Measurements from ENCODE around the gene MOSMO. TPM values are rescaled to one million over a fixed set of nuclear protein-coding genes. Genes with fewer than 3 reads are reported as not detected.
"Not testable (repeated sequence)": the region's sequence is repeated elsewhere in the genome, so short reads cannot be mapped to it uniquely, and the experiment has no call there.

Gene MOSMO
- total RNA-seq, 1 donor from 2014 or later = 14.8 TPM

- TF ChIP-seq, protein P1, sequence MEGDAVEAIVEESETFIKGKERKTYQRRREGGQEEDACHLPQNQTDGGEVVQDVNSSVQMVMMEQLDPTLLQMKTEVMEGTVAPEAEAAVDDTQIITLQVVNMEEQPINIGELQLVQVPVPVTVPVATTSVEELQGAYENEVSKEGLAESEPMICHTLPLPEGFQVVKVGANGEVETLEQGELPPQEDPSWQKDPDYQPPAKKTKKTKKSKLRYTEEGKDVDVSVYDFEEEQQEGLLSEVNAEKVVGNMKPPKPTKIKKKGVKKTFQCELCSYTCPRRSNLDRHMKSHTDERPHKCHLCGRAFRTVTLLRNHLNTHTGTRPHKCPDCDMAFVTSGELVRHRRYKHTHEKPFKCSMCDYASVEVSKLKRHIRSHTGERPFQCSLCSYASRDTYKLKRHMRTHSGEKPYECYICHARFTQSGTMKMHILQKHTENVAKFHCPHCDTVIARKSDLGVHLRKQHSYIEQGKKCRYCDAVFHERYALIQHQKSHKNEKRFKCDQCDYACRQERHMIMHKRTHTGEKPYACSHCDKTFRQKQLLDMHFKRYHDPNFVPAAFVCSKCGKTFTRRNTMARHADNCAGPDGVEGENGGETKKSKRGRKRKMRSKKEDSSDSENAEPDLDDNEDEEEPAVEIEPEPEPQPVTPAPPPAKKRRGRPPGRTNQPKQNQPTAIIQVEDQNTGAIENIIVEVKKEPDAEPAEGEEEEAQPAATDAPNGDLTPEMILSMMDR (conservative IDR thresholded peaks at IDR 0.05) = no peak
- no peak overlapping the region for H3K4me3 Mint-ChIP-seq
- H3K4me1 Mint-ChIP-seq = no peaks in the 10 kb centered on the region
- no peak for DNase-seq (ENCODE audit: low read depth, low spot score)
- no peak overlapping the region for H3K27ac Mint-ChIP-seq (ENCODE audit: unreplicated experiment)
- H3K27me3 Mint-ChIP-seq (ENCODE audit: low read depth) = no peaks in the 10 kb centered on the region
- no peaks in the 10 kb centered on the region for H3K9me3 Mint-ChIP-seq
- no peaks in the 10 kb centered on the region for H3K36me3 Mint-ChIP-seq (ENCODE audit: low read depth)
These were observed 16.3 kb upstream of the MOSMO start for GRCh38 chr16:21991621-21992020.

DNA sequence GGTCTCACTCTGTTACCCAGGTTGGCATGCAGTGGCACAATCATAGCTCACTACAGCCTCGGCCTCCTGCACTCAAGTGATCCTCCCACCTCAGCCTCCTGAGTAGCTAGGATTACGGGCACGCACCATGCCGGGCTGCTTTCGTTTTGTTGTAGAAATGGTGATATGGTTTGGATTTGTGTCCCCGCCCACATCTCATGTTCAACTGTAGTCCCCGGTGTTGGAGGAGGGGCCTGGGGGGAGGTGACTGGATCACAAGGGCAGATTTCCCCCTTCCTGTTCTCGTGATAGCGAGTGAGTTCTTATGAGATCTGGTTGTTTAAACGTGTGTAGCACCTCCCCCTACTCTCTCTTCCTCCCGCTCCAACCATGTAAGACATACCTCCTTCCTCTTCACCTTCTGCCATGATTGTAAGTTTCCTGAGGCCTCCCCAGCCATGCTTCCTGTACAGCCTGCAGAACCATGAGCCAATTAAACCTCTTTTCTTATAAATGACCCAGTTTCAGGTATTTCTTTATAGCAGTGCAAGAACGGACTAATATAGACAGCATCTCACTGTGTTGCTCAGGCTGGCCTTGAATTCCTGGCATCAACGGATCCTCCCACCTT, 12.9 kb upstream of the MOSMO start:
- Mint-ChIP-seq H3K36me3 (ENCODE audit: low read depth) (no peaks in the 10 kb centered on the region), H3K4me3 (no peak overlapping the region), H3K9me3 (no peaks in the 10 kb centered on the region), H3K27ac (ENCODE audit: unreplicated experiment) (no peak overlapping the region), H3K27me3 (ENCODE audit: low read depth) (no peaks in the 10 kb centered on the region), H3K4me1 (no peaks in the 10 kb centered on the region)
- no peak for DNase-seq (ENCODE audit: low read depth, low spot score)
- TF ChIP-seq, protein P1 (conservative IDR thresholded peaks at IDR 0.05) = no peak

GRCh38 chr16:21996923-21997696, 10.8 kb upstream of the MOSMO start:
- Mint-ChIP-seq H3K9me3 (no peaks in the 10 kb centered on the region), H3K27ac (ENCODE audit: unreplicated experiment) (no peak overlapping the region), H3K27me3 (ENCODE audit: low read depth) (no peaks in the 10 kb centered on the region), H3K4me3 (no peak overlapping the region), H3K36me3 (ENCODE audit: low read depth) (no peaks in the 10 kb centered on the region), H3K4me1 (peaks cover 9% of the 10 kb centered on the region)
- TF ChIP-seq, protein P1 (conservative IDR thresholded peaks at IDR 0.05) = no peak
- no peak for DNase-seq (ENCODE audit: low read depth, low spot score)

DNA sequence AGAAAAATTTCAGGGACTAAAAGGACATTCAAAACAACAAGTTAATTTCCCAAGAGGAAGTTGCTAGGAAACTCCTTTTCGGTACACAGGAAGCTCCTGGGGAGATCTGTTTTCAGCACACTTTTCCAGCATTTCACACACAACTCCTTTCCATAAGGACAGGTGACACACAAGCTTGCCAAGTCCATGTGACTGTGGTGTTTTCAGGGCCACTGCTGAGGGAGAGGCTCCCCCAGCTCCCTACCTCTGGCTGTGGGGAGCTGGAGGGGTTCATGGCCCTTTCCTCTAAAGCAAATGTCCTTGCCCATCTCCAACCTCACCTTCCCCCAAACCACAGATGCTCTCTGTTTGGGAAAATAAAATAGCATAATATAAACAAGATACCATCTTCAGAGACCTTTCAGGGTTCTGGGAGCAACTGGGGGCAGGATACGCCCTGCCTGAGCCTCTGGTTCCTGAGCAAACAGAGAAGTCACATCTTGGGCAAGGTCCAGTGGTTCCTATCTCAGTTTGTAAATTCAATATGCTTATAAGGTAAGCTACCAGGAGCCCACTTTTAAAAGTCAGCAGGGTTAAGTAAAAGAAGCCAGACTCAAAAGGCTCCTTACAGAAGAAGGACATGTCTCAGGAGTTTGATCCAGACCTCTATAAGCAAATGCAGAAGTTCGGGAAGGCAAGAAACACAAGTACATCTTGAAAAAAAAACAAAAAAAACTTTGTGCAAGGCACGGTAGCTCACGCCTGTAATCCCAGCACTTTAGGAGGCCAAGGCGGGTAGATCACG, 10.0 kb upstream of the MOSMO start:
- no peak overlapping the region for H3K4me3 Mint-ChIP-seq
- no peak overlapping the region for H3K27ac Mint-ChIP-seq (ENCODE audit: unreplicated experiment)
- no peaks in the 10 kb centered on the region for H3K36me3 Mint-ChIP-seq (ENCODE audit: low read depth)
- no peaks in the 10 kb centered on the region for H3K9me3 Mint-ChIP-seq
- H3K4me1 Mint-ChIP-seq = peaks cover 9% of the 10 kb centered on the region
- TF ChIP-seq, protein P1 (conservative IDR thresholded peaks at IDR 0.05) = no peak
- DNase-seq (ENCODE audit: low read depth, low spot score) = no peak
- no peaks in the 10 kb centered on the region for H3K27me3 Mint-ChIP-seq (ENCODE audit: low read depth)

DNA sequence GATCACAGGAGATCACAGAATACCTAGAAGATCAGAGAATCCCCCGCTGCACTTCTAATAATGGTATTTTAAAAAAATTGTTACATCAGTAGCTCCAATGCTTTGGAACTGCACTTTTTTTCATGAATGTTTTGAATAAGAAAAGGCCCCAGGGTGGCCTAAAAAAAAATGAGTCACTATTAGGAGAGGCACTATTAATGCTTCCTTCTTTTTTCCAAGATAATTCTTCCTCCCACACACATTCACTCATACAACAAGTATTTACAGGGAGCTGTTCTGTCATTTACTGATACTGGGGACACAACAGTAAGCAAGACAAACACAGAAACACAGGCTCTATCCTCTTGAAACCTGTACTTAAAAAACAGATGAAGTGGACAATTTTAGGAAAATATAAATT, 6.3 kb upstream of the MOSMO start:
- Mint-ChIP-seq H3K27me3 (ENCODE audit: low read depth) (peaks cover 11% of the 10 kb centered on the region), H3K9me3 (no peaks in the 10 kb centered on the region), H3K4me1 (peaks cover 9% of the 10 kb centered on the region), H3K4me3 (no peak overlapping the region), H3K27ac (ENCODE audit: unreplicated experiment) (no peak overlapping the region), H3K36me3 (ENCODE audit: low read depth) (no peaks in the 10 kb centered on the region)
- TF ChIP-seq, protein P1 (conservative IDR thresholded peaks at IDR 0.05) = no peak
- DNase-seq (ENCODE audit: low read depth, low spot score) = no peak

DNA sequence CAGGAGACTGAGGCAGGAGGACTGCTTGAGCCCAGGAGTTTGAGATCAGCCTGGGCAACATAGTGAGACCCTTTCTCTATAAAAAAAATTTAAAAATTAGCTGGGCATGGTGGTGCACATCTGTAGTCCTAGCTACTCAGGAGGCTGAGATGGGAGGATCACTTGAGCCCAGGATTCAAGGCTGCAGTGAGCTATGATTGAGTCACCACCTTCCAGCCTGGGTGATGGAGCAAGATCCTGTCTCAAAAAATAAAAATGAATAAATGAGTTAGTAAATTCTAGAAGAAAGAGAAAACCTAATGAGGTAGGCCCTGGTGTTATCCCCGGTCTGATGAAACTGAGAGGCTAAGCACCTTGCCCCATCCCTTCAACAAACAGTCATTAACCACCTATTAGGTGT, 5.9 kb upstream of the MOSMO start:
- H3K9me3 Mint-ChIP-seq; H3K4me3 Mint-ChIP-seq; DNase-seq (ENCODE audit: low read depth, low spot score); H3K36me3 Mint-ChIP-seq (ENCODE audit: low read depth); H3K27ac Mint-ChIP-seq (ENCODE audit: unreplicated experiment): not testable (repeated sequence)
- H3K27me3 Mint-ChIP-seq (ENCODE audit: low read depth) = peaks cover 13% of the 10 kb centered on the region
- peaks cover 12% of the 10 kb centered on the region for H3K4me1 Mint-ChIP-seq
